NCI-H1436 (cell line): Measurements from ENCODE around the gene MKX.
"Not testable (repeated sequence)": the region's sequence is repeated elsewhere in the genome, so short reads cannot be mapped to it uniquely, and the experiment has no call there.

Experiments used
- DNase-seq: peaks from one replicate; lab custom pipeline; 2025; lab: John Stamatoyannopoulos, UW

MKX gene

DNA sequence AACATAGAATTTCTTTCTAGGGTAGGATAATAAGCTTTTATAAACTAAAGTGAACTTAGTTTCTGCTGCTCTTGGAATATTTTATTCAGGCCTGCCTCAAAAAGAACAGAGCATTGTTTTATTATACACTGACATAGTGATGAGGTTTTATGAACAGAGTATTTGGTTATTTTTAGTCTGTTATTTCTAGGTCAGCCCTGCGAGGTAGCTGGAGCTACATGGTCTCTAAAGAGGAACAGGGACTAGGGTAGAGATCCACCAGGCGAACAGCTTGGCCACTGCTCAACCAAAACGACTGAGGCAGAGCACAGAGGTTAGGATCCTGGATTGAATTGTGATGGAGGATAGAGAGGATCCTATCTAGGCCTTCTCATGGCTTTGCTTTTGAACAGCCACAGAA lies 53.0 kb downstream of the MKX start:
- no peak for DNase-seq

DNA sequence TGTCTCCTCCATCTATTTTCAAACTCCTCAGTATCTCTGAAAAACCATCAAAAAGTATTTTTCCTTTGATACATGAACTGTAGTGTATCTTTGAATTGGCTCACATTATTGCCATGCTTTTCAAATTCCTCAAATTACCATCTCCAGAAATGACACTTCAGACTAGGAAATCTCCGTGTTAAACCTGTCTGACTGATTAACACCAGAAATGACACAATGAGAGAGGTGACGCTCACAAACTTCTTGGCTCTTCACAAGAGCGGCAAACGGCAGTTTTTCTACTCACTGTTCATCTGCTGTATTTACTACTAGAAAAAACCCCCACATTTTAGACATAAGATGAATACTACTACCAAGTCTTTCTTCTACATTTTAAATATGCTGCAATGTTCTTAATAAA lies 56.6 kb downstream of the MKX start:
- no peak for DNase-seq

DNA sequence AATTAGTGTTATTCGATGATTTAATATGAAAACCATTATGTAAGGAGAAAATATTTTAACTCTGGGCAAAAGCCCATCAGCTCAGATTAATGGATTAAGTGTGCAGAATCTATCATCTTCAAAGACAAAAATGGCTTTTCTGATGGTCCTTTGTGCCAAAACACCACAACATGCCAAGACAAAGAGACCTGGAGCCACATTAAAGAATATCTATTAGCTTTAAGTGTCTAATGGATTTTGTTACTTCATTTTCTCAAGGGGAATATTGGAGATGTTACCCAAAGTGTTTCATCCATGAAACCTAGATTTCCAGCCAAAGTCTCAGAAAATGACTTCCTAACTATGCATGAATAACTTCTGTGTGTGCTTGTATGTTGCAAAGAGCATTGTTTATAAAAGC lies 57.3 kb downstream of the MKX start:
- no peak for DNase-seq

DNA sequence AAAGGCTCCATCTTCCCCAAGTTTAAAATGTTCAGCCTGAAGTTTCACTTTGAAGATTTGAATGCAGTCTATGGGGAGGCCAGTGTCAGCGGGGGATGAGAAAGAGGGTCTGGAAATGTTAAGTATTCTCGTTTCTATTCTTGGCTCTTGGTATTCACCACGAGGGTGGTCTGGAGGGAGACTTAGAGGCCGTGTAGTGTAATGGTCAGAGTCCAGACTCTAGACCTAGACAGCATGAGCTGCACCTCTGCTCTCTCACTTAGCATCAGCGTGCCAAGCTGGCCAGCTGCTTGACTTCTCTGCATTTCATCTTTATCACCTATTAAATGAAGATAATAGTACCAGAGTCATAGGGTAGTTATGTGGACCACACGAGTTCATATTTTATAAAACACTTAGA lies 57.9 kb downstream of the MKX start:
- DNase-seq = no peak

DNA sequence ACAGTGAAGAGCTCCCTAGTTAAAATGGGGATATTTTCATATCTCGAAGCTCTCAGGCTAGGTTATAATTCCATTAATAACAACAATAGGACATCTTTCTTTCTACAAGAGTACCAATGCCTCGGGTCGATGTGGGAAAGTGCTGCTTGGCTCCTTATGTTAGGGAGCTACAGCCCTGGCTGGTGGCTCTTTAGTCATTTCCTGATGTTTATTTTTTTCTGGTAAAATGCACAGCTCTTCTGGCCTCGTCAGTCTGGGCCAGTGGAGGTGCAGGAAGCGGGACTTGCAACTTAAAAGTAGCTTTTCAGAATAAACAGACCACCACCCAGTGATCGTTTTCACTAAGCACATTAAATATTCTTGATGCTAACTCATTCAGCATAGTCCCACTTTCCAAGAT lies 58.3 kb downstream of the MKX start:
- no peak for DNase-seq

DNA sequence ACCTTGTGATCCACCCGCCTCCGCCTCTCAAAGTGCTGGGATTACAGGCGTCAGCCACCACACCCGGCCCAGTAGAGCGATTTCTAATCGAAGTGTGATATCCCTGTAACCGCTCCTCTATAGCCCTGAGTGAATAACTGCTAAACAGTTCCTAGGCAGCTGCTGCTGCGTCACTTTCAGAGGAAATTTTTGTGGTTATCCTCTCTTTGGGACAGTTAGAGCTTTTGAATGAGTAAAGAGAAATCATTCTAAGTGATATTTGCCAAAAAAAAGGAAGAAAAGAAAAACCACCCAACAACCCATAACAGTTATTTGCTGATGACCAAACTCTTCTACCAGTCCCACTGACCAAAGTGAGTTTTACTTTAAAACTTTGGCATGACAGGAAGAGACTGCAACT lies 59.9 kb downstream of the MKX start:
- DNase-seq = no peak

DNA sequence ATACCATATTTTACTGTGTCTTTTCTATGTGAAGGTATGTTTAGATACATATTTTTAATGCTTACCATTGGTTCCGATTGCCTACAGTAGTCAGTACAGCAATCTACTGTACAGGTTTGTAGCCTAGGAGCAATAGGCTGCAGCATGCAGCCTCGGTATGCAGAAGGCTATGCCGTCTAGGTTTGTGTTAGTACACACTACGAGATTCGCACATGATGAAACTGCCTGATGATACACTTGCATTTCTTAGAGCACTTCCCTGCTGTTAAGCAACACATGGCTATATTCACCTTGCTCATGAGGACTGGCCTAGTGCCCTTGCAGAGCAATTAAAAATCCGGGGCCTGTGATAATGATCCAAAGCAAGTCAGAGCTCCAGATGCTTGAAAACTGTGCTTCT lies 62.4 kb downstream of the MKX start:
- no peak for DNase-seq

DNA sequence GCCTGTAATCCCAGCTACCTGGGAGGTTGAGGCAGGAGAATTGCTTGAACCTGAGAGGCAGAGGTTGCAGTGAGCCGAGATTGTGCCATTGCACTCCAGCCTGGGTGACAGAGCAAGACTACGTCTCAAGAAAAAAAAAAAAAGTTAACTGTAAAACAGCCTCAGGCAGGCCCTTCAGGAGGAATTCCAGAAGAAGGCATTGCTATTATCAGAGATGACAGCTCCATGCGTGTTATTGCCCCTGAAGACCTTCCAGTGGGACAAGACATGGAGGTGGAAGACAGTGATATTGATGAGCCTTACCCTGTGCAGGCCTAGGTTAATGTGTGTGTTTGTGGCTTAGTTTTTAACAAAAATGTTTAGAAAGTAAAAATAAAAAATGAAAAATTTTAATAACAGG lies 63.8 kb downstream of the MKX start:
- not testable (repeated sequence) for DNase-seq

DNA sequence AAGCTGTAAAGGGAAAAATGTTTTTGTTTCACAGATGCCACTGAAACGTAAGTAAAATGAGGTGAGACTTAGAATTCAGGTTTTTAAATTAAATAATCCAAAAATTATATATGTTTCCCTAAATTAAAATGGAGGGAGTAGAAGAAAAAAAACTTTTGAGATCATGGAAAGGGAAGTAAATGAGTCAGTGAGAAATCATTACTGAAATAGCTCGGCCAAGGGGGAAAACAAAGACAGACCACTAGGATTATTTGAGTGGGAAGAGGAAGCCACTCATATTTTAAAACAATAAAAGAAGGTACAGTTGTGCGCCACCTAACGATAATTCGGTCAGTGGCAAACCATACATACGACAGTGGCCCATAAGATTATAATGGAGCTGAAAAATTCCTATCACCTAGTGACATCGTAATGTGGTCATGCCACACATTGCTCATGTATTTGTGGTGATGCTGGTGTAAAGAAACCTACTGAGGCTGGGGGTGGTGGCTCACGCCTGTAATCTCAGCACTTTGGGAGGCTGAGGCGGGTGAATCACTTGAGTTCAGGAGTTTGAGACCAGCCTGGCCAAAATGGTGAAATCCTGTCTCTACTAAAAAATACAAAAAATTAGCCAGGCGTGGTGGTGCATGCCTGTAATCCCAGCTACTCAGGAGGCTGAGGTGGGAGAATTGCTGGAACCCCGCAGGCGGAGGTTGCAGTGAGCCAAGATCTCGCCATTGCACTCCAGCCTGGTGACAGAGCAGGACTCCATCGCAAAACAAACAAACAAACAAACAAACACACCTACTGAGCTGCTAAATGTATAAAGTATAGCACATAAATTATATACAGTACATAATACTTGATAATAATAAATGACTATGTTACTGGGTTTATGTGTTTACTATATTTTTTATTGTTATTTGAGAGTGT lies 64.7 kb downstream of the MKX start:
- no peak for DNase-seq

DNA sequence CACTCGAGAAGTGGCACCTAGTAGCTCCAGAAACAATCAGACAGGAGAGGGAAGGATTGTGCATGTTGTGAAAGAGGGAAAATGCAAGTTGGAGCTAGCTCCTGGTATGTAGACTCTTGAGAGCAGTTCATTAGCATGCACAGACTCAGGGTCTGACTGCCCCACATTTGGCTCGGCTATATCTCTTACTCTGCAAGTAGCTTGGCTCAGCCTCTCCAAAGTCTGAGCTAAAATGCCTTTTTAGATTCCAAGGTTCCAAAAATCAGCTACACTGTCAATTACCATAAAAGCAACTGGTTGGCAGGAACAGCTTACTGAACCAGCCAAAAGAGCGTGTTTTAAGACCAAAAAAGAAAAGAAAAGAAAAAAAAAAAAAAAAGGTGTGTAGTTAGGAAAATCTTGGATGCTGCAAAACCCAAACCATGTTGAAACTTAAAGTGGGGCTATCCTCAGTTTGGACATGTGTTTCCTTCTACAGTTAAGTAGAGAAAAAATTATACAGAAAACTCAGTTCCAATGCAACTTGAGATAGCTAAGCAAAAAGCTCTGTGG lies 65.5 kb downstream of the MKX start:
- DNase-seq = no peak

DNA sequence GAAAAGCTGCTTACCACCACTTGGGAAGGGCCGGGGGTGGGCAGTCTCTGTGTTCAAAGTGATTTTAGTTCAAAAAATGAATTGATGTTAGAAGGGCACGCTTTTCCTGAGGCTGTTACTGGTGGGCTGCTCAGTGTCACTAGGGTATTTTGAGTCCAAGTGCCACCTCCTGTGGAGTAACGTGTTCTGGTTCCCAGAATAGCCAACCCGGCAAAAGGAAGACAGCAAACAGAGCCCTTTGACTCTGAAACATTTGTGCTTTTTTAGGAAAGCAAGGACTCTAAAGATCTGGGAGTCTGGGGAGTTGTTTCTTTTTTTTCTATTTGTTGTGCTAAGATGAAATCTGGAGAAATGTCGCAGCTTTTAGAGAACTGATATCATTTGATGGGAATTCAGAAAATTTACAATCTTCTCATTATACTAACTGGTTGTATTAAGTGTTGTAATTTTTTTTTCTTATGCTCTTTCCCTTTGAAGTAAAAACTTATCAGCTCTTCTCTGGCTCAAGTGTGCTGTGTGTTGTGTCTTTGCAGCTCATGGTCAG lies 66.2 kb downstream of the MKX start:
- no peak for DNase-seq

DNA sequence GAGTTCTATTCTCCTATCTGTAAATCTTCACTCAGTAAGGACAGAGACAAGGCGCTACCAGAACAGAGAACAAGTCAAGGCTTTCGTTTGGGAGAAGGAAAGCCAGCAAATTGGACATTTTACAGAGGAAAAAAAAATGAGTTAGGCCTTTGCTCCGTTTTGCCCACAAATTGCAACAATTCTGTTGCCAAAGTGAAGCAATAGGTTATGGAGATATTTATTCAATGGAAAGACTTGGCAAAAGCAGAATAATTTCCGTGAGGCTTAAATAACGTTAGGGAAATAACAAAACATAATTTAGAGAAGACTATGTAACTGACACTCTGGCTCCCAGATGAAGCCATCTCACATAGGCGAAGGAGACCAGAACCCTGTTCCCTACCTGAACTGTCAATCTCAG lies 67.5 kb downstream of the MKX start:
- DNase-seq = no peak

DNA sequence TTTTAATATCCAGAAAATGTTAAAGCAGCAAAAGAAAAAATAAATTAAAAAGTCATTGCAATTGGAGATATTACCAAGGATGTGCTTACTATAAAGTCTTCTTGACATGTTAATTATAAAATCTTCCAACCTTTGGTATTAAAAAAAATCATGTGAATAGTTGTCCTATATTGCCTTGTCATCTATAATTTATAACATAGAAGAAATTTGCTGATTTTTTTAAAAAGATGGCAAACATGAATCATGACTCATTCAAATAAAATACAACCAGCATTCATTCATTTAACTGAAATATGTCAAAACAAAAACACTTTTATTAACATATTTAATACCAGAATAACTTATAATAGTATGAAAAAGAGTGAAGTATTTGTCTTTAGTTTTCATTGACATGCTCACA lies 72.6 kb downstream of the MKX start:
- no peak for DNase-seq

DNA sequence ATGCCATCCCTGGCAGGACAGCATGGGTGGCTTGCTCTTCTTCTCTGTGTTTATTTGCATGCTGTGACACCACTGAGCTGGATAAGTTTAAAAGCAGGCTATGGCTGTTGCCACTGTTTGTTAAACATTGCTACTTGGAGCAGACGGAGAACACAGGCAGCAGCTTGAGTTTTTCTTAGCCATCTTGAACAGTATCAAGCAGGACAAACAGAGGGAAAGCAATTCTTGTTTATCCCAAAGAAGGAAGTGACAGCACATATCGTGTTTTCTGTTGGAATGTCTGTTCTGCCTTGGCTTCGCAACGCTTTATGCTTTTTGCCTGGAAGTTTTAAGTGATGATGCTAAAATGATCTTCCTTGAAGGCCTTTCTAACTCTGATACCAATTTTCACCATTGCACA lies 73.8 kb downstream of the MKX start:
- DNase-seq = no peak

DNA sequence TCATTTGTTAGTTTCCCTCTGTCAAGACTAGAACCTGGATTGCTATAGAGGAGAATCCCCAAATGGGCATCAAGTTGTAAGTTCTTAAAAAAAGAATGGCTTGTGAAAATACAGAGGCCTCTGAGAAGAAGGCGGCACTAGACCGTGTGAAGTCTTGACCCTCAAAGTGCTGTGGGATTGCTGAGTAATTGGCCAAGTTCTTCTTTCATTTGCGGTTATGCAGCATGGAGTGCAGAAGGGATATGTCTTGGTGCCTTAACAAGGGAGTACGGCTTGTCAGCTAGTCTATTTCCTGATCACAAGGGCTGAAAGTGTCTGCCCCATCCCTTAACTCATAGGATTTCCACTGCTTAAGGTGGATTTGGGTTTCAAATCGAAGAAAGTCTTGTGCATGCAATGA lies 81.2 kb downstream of the MKX start:
- no peak for DNase-seq

DNA sequence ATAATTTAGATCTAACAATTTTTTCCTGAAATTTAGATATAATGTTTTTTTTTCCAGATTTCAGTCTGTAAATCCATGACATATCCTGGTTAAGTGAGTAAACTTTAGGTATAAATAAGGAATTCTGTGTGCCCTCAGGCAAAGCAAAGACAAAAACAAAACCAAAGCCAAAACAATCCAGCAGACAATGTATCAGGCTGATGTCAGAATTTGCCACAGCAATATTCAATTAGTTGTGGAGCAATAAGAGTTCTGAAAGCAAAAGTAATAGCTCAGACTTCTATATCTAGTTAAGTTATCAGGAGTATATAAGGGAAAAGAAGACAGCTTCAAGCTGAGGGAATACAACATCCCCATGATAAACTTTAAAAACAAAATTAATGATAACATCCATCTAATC lies 82.0 kb downstream of the MKX start:
- no peak for DNase-seq

DNA sequence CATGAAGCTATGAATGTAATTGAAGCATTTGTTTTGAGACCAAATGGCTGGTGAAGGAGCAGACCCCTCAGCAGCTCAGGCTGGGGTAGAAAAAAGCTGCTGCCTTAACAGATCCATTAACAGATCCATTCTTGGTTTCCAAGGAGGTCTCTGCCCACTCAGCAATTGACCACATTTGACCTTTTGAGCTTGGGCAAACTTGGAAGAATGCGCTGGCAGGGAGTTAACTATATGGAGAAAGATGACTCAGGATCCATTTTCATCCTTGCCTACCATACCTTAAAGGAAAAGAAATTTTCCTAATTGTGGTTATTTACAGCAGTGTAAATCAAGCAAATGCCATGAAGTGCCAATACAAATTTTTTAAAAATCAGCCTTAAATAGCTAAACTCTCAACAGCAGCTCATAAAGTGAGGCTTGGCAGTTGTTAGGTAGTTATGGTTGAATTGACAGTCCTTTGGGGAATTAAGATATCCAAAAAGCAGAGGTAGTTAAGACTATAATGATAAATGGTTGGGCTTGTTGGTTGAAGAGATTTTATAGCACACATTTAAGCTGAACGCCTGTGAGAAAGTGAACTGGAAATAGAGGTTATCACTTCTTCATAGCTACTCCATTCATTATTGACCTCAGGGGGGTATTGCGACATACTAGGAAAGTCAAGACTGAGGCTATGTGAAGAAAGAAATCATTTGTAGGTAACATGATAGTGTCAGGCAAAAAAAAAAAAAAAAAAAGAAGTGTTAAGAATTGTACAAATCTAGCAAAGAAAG lies 83.9 kb downstream of the MKX start:
- no peak for DNase-seq

DNA sequence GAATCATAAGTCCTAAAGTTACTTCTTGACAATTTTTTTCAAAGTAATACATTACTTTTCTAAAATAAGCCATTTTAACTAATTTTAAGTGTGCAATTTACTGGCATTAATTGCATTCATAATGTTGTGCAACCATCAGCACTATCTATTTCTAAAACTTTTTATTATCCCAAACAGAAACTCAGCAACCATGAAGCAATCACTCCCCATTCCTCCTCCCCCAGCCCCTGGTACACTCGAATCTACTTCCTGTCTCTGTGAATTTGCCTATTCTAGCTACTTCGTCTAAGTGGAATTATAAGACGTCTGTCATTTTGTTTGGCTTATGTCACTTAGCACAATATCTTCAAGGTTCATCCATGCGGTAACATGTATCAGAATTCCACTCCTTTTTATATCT lies 84.9 kb downstream of the MKX start:
- DNase-seq = no peak

DNA sequence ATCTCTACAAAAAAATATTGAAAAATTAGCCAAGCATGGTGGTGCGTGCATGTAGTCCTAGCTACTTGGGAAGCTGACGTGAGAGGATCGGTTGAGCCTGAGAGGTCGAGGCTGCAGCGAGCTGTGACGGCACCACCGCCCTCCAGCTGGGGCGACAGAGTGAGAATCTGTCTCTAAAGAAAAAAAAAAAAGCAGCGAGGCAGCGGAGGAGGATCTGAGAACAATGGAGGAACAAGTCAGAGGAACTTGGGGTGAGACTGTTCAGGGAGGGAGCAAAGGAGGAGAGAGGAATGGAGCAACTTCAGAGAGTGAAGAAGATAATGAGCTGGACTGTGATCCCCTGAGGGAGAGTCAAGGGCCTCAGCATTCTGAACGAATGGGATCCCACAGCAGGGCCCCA lies 85.4 kb downstream of the MKX start:
- DNase-seq = no peak

DNA sequence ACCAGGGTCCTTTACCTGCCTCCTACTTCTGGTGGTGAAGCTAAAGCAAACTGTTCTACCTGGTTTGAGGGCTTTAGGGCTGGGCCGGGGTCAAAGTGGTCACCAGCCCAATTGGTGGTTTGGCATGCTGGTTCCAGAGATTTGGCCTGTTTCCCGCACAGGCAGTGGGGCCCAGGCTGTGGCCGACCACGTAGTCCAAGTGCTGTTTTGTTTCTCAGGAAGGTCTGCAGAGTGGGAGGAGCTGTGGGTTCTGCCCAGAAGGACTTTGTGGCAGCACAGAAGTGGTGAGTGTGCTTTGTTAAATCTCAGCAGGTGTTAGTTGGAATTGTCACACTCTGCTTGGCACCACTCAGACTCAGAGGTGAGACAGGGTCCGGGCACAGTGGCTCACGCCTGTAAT lies 85.8 kb downstream of the MKX start:
- no peak for DNase-seq

DNA sequence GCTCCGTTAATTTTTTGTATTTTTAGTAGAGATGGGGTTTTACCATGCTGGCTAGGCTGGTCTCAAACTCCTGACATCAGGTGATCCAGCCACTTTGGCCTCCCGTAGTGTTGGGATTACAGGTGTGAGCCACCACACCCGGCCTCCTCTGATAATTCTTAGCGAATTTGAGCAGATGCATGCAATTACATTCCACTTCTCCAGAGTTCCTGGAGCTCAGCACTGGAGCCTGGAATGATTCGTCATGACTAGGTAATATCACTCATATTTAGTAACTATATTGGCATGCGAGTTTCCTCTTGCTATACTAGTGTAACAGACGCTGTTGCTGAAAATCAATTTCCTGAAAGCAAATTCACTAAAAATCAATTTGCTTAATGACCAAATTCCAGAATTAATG lies 86.8 kb downstream of the MKX start:
- no peak for DNase-seq

DNA sequence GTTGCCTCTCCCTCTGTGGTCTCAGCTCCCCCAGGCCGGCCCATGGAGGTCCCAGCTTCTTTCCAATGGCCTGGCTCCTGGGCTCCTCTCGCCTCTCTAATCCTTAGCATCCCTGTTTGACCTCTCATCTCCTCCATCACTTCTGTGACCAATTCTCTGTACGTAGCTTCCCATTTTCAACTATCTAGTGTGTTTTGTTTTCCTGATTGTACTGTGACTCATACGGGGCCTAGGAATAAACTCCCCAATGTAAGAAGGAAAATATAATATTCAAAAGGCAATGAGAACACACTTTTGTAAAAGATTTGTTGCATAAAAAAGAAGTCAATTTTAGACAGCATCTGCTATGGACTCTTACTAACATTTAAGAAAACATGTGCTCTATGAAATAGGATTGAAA lies 90.3 kb downstream of the MKX start:
- DNase-seq = no peak

DNA sequence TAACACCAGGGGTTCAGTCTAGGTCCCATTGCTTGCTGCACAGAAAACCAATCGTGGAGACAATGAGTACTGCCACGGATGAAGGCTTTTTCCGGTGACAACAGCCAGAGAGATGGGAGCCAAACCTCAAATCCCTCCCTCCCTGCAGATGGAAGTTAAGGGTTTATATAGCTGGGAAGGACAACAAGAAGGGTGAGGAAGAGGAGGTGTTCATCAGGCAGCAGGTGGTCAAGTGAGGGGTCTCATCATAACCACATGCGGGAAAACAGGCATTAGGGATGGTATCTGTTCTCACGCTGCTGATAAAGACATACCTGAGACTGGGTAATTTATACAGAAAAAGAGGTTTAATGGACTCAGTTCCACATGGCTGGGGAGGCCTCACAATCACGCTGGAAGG lies 91.3 kb downstream of the MKX start:
- DNase-seq = no peak
